GM23248 (cell line): ENCODE data around the gene PTPRA.

Experiments used
- EZH2 ChIP-seq: fragments of 200-600 bp; sonication (generic); IDR thresholded peaks from 2 replicates; pipeline ENCODE4 v1.6.1; 2018; ENCODE audit warnings: antibody characterized with exemption, mild to moderate bottlenecking; ENCODE audit not compliant: insufficient read depth, poor library complexity, severe bottlenecking
- EZH2phosphoT487 ChIP-seq: fragments of 200-600 bp; sonication (generic); IDR thresholded peaks from 2 replicates; pipeline ENCODE4 v1.6.1; 2018; ENCODE audit warnings: antibody characterized with exemption, moderate library complexity, mild to moderate bottlenecking, low read depth; ENCODE audit not compliant: insufficient read depth

DNA sequence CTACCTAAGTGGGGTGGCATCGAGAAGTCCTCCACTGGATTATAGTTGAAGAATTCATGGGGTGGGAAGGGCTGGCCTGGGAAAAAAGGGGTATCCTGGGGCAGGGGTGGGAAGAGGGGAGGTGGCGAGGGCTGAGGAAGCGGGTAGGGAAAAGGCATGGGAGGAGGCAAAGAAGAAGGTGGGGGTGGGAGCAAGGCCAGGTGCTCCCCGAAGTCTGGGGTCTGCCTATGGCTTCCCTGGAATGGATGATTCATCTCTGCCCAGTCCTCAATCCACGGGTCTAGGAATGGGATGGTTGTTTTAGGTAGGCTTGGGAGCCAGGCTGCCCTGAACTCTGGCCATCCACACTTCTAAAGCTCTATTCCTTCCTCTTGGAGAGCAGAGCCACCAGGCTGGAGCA is 37.2 kb upstream of the PTPRA start:
- TF ChIP-seq EZH2 (no peak), EZH2phosphoT487 (no peak)
